Measurements from ENCODE around the gene MMP28.

DNA sequence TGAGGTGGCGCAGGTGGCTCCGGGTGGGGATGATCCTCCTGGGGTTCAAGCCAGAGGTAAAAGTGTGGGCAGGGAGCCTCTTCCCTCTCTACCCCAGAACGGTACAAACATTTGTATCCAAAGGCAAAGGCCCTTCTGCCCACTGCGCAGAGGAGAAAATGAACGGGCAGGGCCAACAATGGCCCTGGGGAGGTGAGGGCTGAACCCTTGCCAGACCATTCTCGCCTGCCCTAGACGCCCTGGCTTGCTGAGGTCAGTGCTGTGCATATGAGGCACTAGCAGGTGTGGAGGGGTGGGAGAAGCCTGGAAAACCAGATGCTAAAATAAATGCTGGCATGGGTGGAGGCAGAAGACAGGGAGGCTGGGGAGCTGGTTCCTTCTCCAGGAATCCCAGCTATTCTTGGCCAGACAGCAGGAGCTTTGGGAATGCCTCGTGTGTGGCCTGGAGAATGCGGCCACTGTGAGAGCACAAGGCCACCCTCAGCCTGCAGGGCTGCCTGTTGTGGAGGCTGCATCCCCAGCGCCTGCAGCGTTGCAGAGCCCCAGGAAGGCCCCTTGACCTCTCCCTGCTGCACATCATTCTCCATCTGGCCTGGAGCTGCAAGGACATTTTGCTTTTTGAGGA lies 30.2 kb downstream of the MMP28 start:
- TF ChIP-seq EZH2 (IDR thresholded peaks at IDR 0.05; ENCODE audit: low read length, missing control alignments) = no peak
- TF ChIP-seq, protein P1, sequence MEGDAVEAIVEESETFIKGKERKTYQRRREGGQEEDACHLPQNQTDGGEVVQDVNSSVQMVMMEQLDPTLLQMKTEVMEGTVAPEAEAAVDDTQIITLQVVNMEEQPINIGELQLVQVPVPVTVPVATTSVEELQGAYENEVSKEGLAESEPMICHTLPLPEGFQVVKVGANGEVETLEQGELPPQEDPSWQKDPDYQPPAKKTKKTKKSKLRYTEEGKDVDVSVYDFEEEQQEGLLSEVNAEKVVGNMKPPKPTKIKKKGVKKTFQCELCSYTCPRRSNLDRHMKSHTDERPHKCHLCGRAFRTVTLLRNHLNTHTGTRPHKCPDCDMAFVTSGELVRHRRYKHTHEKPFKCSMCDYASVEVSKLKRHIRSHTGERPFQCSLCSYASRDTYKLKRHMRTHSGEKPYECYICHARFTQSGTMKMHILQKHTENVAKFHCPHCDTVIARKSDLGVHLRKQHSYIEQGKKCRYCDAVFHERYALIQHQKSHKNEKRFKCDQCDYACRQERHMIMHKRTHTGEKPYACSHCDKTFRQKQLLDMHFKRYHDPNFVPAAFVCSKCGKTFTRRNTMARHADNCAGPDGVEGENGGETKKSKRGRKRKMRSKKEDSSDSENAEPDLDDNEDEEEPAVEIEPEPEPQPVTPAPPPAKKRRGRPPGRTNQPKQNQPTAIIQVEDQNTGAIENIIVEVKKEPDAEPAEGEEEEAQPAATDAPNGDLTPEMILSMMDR (conservative IDR thresholded peaks at IDR 0.05 in 1 of 2, IDR thresholded peaks at IDR 0.05 in 1 of 2; ENCODE audit: low read depth in 1 of 2, low read length in 2 of 2) = no peak
